HTERT RPE-1 (cell line): Measurements from ENCODE around the gene GTF2F2.

Experiments
- in situ Hi-C: fragments of 300-500 bp; cut with MboI; formaldehyde crosslinking; loops from 4 replicates; pipeline ENCODE4 v1.14.3; 2020; ENCODE audit warnings: low sequenced_read_pairs

GTF2F2 gene

GRCh38 chr13:45209229-45209628 lies 88.9 kb downstream of the GTF2F2 start:
- in situ Hi-C loops: no loop called here

- in situ Hi-C loops: no loop called here
These were observed 95.2 kb downstream of the GTF2F2 start for GRCh38 chr13:45215392-45216077.

GRCh38 chr13:45216193-45216592 lies 95.9 kb downstream of the GTF2F2 start:
- in situ Hi-C loops: no loop called here

GRCh38 chr13:45218689-45219088 lies 98.4 kb downstream of the GTF2F2 start:
- in situ Hi-C loops: no loop called here

GRCh38 chr13:45219123-45219891 lies 99.0 kb downstream of the GTF2F2 start:
- in situ Hi-C loops: no loop called here

GRCh38 chr13:45219938-45220375 lies 99.6 kb downstream of the GTF2F2 start:
- in situ Hi-C loops: no loop called here

GRCh38 chr13:45220403-45220802 lies 100.1 kb downstream of the GTF2F2 start:
- in situ Hi-C loops: no loop called here

- in situ Hi-C loops: no loop called here
These were observed 102.2 kb downstream of the GTF2F2 start for GRCh38 chr13:45222516-45222915.

GRCh38 chr13:45222919-45223318 lies 102.6 kb downstream of the GTF2F2 start:
- in situ Hi-C loops: no loop called here

GRCh38 chr13:45224176-45224575 lies 103.9 kb downstream of the GTF2F2 start:
- in situ Hi-C loops: no loop called here

- in situ Hi-C loops: no loop called here
These were observed 105.1 kb downstream of the GTF2F2 start for GRCh38 chr13:45225370-45225769.

- in situ Hi-C loops: no loop called here
These were observed 105.7 kb downstream of the GTF2F2 start for GRCh38 chr13:45226024-45226423.

GRCh38 chr13:45228002-45228401 lies 107.7 kb downstream of the GTF2F2 start:
- in situ Hi-C loops: no loop called here

GRCh38 chr13:45229172-45229571 lies 108.9 kb downstream of the GTF2F2 start:
- in situ Hi-C loops: no loop called here

GRCh38 chr13:45231305-45231704 lies 111.0 kb downstream of the GTF2F2 start:
- in situ Hi-C loops: no loop called here

GRCh38 chr13:45231722-45232121 lies 111.4 kb downstream of the GTF2F2 start:
- in situ Hi-C loops: no loop called here

- in situ Hi-C loops: no loop called here
These were observed 112.3 kb downstream of the GTF2F2 start for GRCh38 chr13:45232591-45232990.

- in situ Hi-C loops: no loop called here
These were observed 118.9 kb downstream of the GTF2F2 start for GRCh38 chr13:45238945-45239795.

GRCh38 chr13:45240143-45240542 lies 119.8 kb downstream of the GTF2F2 start:
- in situ Hi-C loops: no loop called here

GRCh38 chr13:45242070-45242469 lies 121.8 kb downstream of the GTF2F2 start:
- in situ Hi-C loops: no loop called here

- in situ Hi-C loops: no loop called here
These were observed 122.2 kb downstream of the GTF2F2 start for GRCh38 chr13:45242524-45242923.
